PC-9 (cell line): ENCODE data around the gene RHOBTB1.

Experiments
- CTCF ChIP-seq: fragments of 200-600 bp; sonication (generic); conservative IDR thresholded peaks from 2 replicates; pipeline ENCODE4 v1.6.1; 2017; ENCODE audit warnings: mixed run types, antibody characterized with exemption, mild to moderate bottlenecking, moderate library complexity
- EZH2 ChIP-seq: fragments of 200-600 bp; sonication (generic); IDR thresholded peaks from 2 replicates; pipeline ENCODE4 v1.8.0; 2017; ENCODE audit warnings: antibody characterized with exemption, low read depth

GRCh38 chr10:60930237-60930636 lies 13.7 kb downstream of the RHOBTB1 start:
- TF ChIP-seq CTCF (no peak), EZH2 (no peak)
